ENCODE measurements around the gene MAGI2. TPM values are rescaled to one million over a fixed set of nuclear protein-coding genes. Genes with fewer than 3 reads are reported as not detected.

Gene MAGI2
- total and polyA plus RNA-seq, 8 donors = 6.1 to 9.2 (median 7.1) TPM

DNA sequence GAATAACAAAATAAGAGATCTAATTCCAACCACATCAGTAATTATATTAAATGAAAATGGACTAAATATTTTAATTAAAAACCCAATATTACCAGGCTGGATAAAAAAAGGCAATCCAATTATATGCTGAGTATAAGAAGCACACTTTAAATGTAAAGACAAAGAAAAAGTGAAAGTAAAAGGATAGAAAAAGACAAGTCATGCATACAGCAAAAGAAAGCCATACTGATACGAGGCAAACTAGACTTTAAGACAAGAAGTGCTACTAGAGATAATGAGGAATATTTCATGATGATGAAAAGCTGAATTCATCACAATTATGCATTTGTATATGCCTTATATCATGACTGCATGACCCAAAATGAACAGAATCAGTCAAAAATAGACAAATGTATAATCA, 1026.3 kb downstream of the MAGI2 start:
- ATAC-seq (no peak), DNase-seq (no peak)
- Histone ChIP-seq H3K27ac (no peak overlapping the region), H3K4me1 (no peaks in the 10 kb centered on the region), H3K4me3 (no peak overlapping the region), H3K36me3 (no peaks in the 10 kb centered on the region), H3K27me3 (no peaks in the 10 kb centered on the region), H3K9me3 (no peaks in the 10 kb centered on the region)
- intact Hi-C loops (cut with DNase I) = no loop called here
- TF ChIP-seq, protein P1, sequence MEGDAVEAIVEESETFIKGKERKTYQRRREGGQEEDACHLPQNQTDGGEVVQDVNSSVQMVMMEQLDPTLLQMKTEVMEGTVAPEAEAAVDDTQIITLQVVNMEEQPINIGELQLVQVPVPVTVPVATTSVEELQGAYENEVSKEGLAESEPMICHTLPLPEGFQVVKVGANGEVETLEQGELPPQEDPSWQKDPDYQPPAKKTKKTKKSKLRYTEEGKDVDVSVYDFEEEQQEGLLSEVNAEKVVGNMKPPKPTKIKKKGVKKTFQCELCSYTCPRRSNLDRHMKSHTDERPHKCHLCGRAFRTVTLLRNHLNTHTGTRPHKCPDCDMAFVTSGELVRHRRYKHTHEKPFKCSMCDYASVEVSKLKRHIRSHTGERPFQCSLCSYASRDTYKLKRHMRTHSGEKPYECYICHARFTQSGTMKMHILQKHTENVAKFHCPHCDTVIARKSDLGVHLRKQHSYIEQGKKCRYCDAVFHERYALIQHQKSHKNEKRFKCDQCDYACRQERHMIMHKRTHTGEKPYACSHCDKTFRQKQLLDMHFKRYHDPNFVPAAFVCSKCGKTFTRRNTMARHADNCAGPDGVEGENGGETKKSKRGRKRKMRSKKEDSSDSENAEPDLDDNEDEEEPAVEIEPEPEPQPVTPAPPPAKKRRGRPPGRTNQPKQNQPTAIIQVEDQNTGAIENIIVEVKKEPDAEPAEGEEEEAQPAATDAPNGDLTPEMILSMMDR (IDR thresholded peaks at IDR 0.05) = no peak

DNA sequence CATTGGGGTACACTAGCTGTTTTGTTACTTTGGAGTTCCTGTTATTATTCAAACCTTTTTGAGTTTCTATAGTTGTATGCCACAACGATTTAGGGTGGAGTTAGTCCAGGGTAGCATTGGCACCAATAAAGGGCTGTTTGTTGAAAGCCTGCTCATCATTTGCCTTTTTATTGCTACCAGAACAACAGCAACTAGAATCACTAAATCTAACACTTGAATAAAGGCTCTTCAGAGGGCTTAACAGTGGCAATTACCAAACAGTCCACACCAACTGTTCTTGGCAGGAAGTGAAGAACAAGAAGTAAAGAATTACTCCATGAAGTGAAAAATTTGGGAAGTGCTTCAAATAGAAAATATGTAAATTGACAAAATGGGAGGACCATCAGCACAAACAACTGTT, 1033.5 kb downstream of the MAGI2 start:
- ATAC-seq (no peak), DNase-seq (no peak)
- intact Hi-C loops (cut with DNase I) = no loop called here
- no peaks in the 10 kb centered on the region for H3K9me3 ChIP-seq
- no peak overlapping the region for H3K27ac ChIP-seq
- H3K4me3 ChIP-seq = no peak overlapping the region
- TF ChIP-seq, protein P1 (IDR thresholded peaks at IDR 0.05) = no peak
- H3K27me3 ChIP-seq = no peaks in the 10 kb centered on the region
- no peaks in the 10 kb centered on the region for H3K4me1 ChIP-seq
- no peaks in the 10 kb centered on the region for H3K36me3 ChIP-seq

DNA sequence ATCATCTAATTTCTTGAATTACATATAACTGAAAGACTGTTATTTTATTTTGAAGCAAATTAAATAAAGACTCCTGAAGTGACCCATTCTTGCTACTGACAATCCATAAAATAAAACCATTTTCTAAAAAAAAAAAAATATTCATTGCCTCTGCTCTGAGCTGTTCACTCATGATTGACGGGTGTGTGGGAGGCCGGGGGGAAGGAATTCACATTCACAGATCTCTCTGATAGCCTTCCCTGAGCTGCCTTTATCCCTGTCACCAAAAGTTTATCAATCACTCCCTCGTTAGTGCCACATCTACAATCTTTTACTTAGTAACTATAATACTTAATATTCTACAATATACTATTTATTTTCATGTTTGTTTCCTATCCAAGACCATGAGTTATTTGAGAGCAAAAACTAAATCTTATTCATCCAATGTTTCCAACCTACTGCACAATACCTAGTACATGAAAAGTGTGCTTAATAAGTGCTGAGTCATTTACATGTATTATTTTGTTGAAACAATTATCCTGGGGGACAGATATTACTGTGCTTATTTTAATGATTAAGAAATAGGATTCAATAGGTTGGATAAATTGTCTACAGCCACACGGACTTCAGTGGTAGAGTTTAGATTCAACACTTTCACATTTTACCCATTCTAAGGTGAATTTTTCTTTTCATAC, 1036.2 kb downstream of the MAGI2 start:
- Histone ChIP-seq H3K36me3 (no peaks in the 10 kb centered on the region), H3K27me3 (no peaks in the 10 kb centered on the region), H3K4me3 (no peak overlapping the region), H3K4me1 (no peaks in the 10 kb centered on the region), H3K27ac (no peak overlapping the region), H3K9me3 (no peaks in the 10 kb centered on the region)
- no peak for DNase-seq
- intact Hi-C loops (cut with DNase I) = no loop called here
- ATAC-seq = no peak
- TF ChIP-seq, protein P1 (IDR thresholded peaks at IDR 0.05) = no peak

DNA sequence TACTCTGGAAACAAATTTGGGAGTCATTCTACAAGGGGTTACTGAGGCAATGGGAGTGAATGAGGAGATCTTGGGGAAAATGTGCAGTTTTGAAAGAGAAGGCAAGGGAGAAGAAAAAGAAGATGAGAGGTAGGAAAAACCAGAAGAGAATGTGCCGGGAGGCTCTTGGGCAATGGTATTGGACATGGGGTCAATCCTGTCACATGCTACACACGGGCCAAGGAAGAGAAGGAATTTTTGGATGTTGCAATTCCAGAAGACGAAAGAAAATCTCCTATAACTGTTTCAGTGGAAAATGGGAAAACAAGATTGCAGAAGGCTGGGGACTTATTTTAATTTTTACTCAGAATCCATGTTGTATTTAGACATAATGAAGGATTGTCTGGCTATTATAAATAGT, 1039.9 kb downstream of the MAGI2 start:
- TF ChIP-seq, protein P1 (IDR thresholded peaks at IDR 0.05) = no peak
- H3K9me3 ChIP-seq = no peaks in the 10 kb centered on the region
- no peak overlapping the region for H3K4me3 ChIP-seq
- ATAC-seq = no peak
- no peak for DNase-seq
- no peaks in the 10 kb centered on the region for H3K27me3 ChIP-seq
- H3K27ac ChIP-seq = no peak overlapping the region
- H3K36me3 ChIP-seq = no peaks in the 10 kb centered on the region
- intact Hi-C loops (cut with DNase I) = no loop called here
- H3K4me1 ChIP-seq = no peaks in the 10 kb centered on the region

DNA sequence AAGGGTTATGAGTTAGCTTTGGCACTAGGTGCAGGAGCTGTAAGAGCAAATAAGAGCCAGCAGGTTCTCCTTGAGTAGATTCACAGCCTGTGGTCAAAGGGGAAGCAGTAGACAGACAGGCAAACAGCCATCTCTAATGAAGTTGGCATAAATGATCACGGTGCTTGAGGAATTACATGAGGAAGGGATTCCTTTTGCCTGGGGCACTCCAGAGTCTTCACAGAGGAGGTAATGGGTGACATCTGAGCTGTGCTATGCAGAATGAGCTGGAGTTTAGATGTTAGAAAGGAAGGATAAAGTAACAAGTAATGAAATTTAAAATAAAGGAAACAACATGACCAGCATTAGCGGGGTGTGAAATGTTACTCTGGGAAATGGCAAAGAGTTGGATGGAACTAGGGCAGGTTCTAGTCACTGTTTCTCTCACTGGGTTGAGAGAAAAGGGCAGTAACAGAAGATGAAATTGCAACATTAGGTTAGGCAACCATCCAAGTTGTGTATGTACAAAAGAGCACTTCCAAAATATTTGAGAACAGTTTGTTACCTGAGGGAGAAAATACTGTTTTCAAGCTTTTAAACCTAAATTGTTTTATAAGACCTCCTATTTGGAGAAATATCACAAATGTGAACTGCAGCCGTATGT, 1041.1 kb downstream of the MAGI2 start:
- TF ChIP-seq, protein P1 (IDR thresholded peaks at IDR 0.05) = no peak
- Histone ChIP-seq H3K27ac (no peak overlapping the region), H3K9me3 (no peaks in the 10 kb centered on the region), H3K36me3 (no peaks in the 10 kb centered on the region), H3K27me3 (no peaks in the 10 kb centered on the region), H3K4me1 (no peaks in the 10 kb centered on the region), H3K4me3 (no peak overlapping the region)
- DNase-seq (no peak), ATAC-seq (no peak)
- intact Hi-C loops (cut with DNase I) = no loop called here

All from left lung (tissue), 10 donors.